MCF 10A (cell line): ENCODE measurements around the gene LZTS2. TPM values are rescaled to one million over a fixed set of nuclear protein-coding genes. Genes with fewer than 3 reads are reported as not detected.

Source experiments
- BruUV-seq: library from RNA; stranded (reverse); fragments of 400-500 nt; replicated peaks from 2 replicates; lab custom pipeline; 2021; lab: Mats Ljungman, UMichigan
- CTCF ChIA-PET: fragments of 300-600 bp; sonication (Branson Sonifier 250); formaldehyde crosslinking; extraction: SDS; loops from one replicate; lab custom pipeline; 2021; ENCODE audit warnings: antibody characterized with exemption, inconsistent platforms; lab: Yijun Ruan, JAX
- POLR2A ChIA-PET: fragments of 300-600, 350-650 bp; sonication (Branson Sonifier 250); formaldehyde crosslinking; extraction: SDS; loops from one replicate; lab custom pipeline; 2020; ENCODE audit warnings: antibody characterized with exemption, inconsistent platforms; lab: Yijun Ruan, JAX
- DNase-seq: peaks from one replicate; pipeline ENCODE4 v3.0.0-alpha.2; 2018; ENCODE audit not compliant: unreplicated experiment
- H3K27ac Mint-ChIP-seq: one replicate; pipeline ENCODE4 v1.8.0; 2022; ENCODE audit warnings: mild to moderate bottlenecking, low read depth, mixed read lengths; ENCODE audit not compliant: unreplicated experiment
- H3K27me3 Mint-ChIP-seq: one replicate; pipeline ENCODE4 v1.8.0; 2022; ENCODE audit warnings: mixed read lengths; ENCODE audit not compliant: insufficient read depth, unreplicated experiment
- H3K36me3 Mint-ChIP-seq: one replicate; pipeline ENCODE4 v1.8.0; 2022; ENCODE audit warnings: mild to moderate bottlenecking, moderate library complexity, mixed read lengths; ENCODE audit not compliant: insufficient read depth, unreplicated experiment
- H3K4me1 Mint-ChIP-seq: one replicate; pipeline ENCODE4 v1.8.0; 2022; ENCODE audit warnings: mixed read lengths; ENCODE audit not compliant: insufficient read depth, unreplicated experiment
- H3K4me3 Mint-ChIP-seq: one replicate; pipeline ENCODE4 v1.8.0; 2022; ENCODE audit warnings: mild to moderate bottlenecking, moderate library complexity, mixed read lengths; ENCODE audit not compliant: unreplicated experiment
- H3K9me3 Mint-ChIP-seq: one replicate; pipeline ENCODE4 v1.8.0; 2022; ENCODE audit warnings: mixed read lengths; ENCODE audit not compliant: unreplicated experiment
- intact Hi-C: fragments of 100-400 bp; cut with micrococcal nuclease; formaldehyde crosslinking; loops from 2 replicates; pipeline ENCODE4 v1.14.1; 2022
- total RNA-seq: library from RNA; stranded (reverse); gene quantifications from 2 replicates; pipeline ENCODE4 v1.2.3, GENCODE V29; 2022
- TF ChIP-seq, protein P1 (sequence below): fragments of 200-600 bp; IDR thresholded peaks from one replicate; pipeline ENCODE4 v1.8.0; 2022; ENCODE audit warnings: antibody characterized with exemption, mild to moderate bottlenecking; ENCODE audit not compliant: unreplicated experiment

Gene LZTS2
- total RNA-seq, 1 experiment from 2014 or later, result 15.2 TPM

- H3K4me1 Mint-ChIP-seq, result peaks cover 29% of the 10 kb centered on the region
- no peaks in the 10 kb centered on the region for H3K9me3 Mint-ChIP-seq
- no peak overlapping the region for H3K4me3 Mint-ChIP-seq
- H3K27ac Mint-ChIP-seq, result no peak overlapping the region
- H3K36me3 Mint-ChIP-seq, result peaks cover 27% of the 10 kb centered on the region
- TF ChIP-seq, protein P1, sequence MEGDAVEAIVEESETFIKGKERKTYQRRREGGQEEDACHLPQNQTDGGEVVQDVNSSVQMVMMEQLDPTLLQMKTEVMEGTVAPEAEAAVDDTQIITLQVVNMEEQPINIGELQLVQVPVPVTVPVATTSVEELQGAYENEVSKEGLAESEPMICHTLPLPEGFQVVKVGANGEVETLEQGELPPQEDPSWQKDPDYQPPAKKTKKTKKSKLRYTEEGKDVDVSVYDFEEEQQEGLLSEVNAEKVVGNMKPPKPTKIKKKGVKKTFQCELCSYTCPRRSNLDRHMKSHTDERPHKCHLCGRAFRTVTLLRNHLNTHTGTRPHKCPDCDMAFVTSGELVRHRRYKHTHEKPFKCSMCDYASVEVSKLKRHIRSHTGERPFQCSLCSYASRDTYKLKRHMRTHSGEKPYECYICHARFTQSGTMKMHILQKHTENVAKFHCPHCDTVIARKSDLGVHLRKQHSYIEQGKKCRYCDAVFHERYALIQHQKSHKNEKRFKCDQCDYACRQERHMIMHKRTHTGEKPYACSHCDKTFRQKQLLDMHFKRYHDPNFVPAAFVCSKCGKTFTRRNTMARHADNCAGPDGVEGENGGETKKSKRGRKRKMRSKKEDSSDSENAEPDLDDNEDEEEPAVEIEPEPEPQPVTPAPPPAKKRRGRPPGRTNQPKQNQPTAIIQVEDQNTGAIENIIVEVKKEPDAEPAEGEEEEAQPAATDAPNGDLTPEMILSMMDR, result no peak
- H3K27me3 Mint-ChIP-seq, result no peaks in the 10 kb centered on the region
- CTCF ChIA-PET, result interaction anchor here (0.8 to 13.2 kb wide), 13 partner anchors 11 to 115 kb away, joined by 3 to 234 read pairs (median 5); partner anchors contain the start of genes KAZALD1, LZTS2, PDZD7 and SFXN3
- no peak for DNase-seq
- no TSS peak for BruUV-seq
- intact Hi-C loops, result loop anchor here (1.0 kb wide), 2 partner anchors 26 to 101 kb away; no protein-coding TSS in a partner anchor
- POLR2A ChIA-PET, result interaction anchor here (1.0 to 5.4 kb wide), 6 partner anchors 9 to 43 kb away, joined by 4 to 82 read pairs (median 46); partner anchors contain the start of genes KAZALD1, LZTS2, PDZD7 and SFXN3
Observed at GRCh38 chr10:101040851-101041250, 41.2 kb downstream of the LZTS2 start.

DNA sequence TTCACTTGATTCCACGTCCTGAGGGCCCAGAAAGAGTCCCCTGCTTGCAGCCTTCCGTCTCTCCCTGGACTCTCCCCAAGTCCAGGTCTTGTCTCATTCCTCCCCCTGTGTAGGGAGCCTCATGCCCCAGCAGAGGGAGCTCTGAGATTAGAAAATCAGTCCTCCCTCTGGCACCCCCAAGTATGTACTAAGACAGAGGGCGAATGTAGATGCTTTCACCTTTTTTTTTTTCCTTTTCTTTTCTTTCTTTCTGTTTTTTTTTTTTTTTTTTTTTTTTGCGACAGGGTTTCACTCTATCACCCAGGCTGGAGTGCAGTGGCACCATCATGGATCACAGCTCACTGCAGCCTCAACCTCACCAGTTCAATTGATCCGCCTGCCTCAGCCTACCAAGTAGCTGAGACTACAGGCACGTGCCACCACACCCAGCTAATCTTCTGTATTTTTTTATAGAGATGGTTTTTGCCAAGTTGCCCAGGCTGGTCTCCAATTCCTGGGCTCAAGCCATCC, 41.7 kb downstream of the LZTS2 start:
- ChIA-PET CTCF (interaction anchor here (0.5 to 13.2 kb wide), 20 partner anchors 9 to 120 kb away, joined by 3 to 234 read pairs (median 4); partner anchors contain the start of genes KAZALD1, LZTS2, PDZD7 and SFXN3), POLR2A (interaction anchor here (0.6 to 5.4 kb wide), 8 partner anchors 9 to 1673 kb away, joined by 3 to 82 read pairs (median 30); partner anchors contain the start of genes ARL3, KAZALD1, LZTS2 and PDZD7)
- peak; percentile 88 for DNase-seq
- H3K9me3 Mint-ChIP-seq, result no peaks in the 10 kb centered on the region
- H3K36me3 Mint-ChIP-seq, result peaks cover 27% of the 10 kb centered on the region
- no peaks in the 10 kb centered on the region for H3K27me3 Mint-ChIP-seq
- BruUV-seq, result no TSS peak
- TF ChIP-seq, protein P1, result peak; percentile 94
- intact Hi-C loops, result loop anchor here (1.0 kb wide), 2 partner anchors 26 to 101 kb away; no protein-coding TSS in a partner anchor
- H3K4me3 Mint-ChIP-seq, result no peak overlapping the region
- no peak overlapping the region for H3K27ac Mint-ChIP-seq
- H3K4me1 Mint-ChIP-seq, result peaks cover 29% of the 10 kb centered on the region

DNA sequence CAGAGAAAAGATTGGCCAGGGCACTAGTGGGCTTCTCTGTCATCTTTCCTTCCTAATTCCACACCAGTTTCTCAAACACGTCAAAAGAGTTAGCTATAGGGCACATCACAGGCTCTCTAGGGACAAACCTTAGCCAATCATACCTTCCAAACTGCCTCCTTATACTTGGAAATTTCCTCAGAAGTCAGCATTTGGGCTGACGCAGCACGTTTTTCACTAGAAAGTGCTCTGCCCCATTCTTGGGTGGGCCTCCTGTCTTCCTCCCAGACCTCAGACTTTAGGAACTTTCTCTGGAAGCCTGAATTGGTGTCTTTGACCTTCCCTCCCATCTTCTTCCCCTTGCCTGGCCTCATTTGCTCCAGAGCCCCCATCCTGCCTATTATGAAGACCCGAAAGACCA, 42.5 kb downstream of the LZTS2 start:
- H3K9me3 Mint-ChIP-seq, result no peaks in the 10 kb centered on the region
- ChIA-PET POLR2A (interaction anchor here (0.6 to 5.4 kb wide), 19 partner anchors 10 to 1672 kb away, joined by 3 to 82 read pairs (median 5); partner anchors contain the start of genes ARL3, DPCD, KAZALD1 and LZTS2), CTCF (interaction anchor here (0.5 to 13.2 kb wide), 20 partner anchors 10 to 120 kb away, joined by 3 to 234 read pairs (median 5); partner anchors contain the start of genes KAZALD1, LZTS2, PDZD7 and SFXN3)
- intact Hi-C loops, result no loop called here
- peaks cover 29% of the 10 kb centered on the region for H3K4me1 Mint-ChIP-seq
- H3K27ac Mint-ChIP-seq, result peak overlapping the region; percentile 100
- no peak for DNase-seq
- TF ChIP-seq, protein P1, result no peak
- H3K27me3 Mint-ChIP-seq, result no peaks in the 10 kb centered on the region
- H3K36me3 Mint-ChIP-seq, result peaks cover 24% of the 10 kb centered on the region
- peak overlapping the region; percentile 98 for H3K4me3 Mint-ChIP-seq
- no TSS peak for BruUV-seq

- Mint-ChIP-seq H3K4me1 (peaks cover 29% of the 10 kb centered on the region), H3K9me3 (no peaks in the 10 kb centered on the region), H3K27ac (peak overlapping the region; percentile 100), H3K36me3 (peaks cover 17% of the 10 kb centered on the region), H3K27me3 (no peaks in the 10 kb centered on the region), H3K4me3 (peak overlapping the region; percentile 98)
- ChIA-PET CTCF (interaction anchor here (0.6 to 13.2 kb wide), 17 partner anchors 8 to 528 kb away, joined by 3 to 234 read pairs (median 6); partner anchors contain the start of genes KAZALD1, LZTS2, MRPL43 and PDZD7), POLR2A (interaction anchor here (0.6 to 5.4 kb wide), 28 partner anchors 11 to 1539 kb away, joined by 3 to 82 read pairs (median 4); partner anchors contain the start of genes DPCD, KAZALD1, LZTS2 and MRPL43)
- peak; percentile 98 for DNase-seq
- intact Hi-C loops, result no loop called here
- BruUV-seq, result TSS peak; percentile 83
- TF ChIP-seq, protein P1, result no peak
Observed at GRCh38 chr10:101042667-101043362, 43.2 kb downstream of the LZTS2 start.
